Mammary epithelial cell (primary cell): Measurements from ENCODE around the gene BRD3OS.

Source experiments
- EZH2 ChIP-seq: IDR thresholded peaks from 2 replicates; pipeline ENCODE4 v1.6.1; 2012; ENCODE audit warnings: low read length, inconsistent platforms, borderline replicate concordance
- TF ChIP-seq, protein P1 (sequence below), 2 donors: IDR thresholded peaks in 1 of 2; conservative IDR thresholded peaks in 1 of 2; 2 replicates each; pipeline ENCODE4 v1.5.1; 2011 to 2012; ENCODE audit warnings: inconsistent platforms in 2 of 2, low read length in 2 of 2, mild to moderate bottlenecking in 2 of 2, control low read depth in 1 of 2, low read depth in 1 of 2; ENCODE audit not compliant: insufficient read depth in 1 of 2; ENCODE audit errors: extremely low read depth in 1 of 2

DNA sequence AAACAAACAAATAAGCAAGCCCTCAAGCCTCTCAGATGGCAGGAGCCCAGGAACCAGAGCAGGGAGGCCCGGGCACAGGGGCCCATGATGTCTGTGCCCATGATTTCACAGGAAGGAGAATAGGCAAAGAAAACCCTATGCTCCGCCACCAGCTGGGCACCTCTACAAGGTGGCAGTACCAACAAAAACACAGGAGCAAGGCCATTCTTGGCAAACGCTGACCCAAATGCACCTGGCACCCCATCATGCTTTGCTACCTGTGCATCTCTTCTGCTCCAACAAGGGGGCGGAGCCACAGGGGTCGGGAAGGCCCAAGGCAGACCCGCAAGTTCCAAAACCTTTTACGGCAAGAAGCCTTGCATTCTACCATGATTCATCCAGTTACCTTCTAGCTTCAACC, 39.4 kb downstream of the BRD3OS start:
- TF ChIP-seq EZH2: no peak
- TF ChIP-seq, protein P1, sequence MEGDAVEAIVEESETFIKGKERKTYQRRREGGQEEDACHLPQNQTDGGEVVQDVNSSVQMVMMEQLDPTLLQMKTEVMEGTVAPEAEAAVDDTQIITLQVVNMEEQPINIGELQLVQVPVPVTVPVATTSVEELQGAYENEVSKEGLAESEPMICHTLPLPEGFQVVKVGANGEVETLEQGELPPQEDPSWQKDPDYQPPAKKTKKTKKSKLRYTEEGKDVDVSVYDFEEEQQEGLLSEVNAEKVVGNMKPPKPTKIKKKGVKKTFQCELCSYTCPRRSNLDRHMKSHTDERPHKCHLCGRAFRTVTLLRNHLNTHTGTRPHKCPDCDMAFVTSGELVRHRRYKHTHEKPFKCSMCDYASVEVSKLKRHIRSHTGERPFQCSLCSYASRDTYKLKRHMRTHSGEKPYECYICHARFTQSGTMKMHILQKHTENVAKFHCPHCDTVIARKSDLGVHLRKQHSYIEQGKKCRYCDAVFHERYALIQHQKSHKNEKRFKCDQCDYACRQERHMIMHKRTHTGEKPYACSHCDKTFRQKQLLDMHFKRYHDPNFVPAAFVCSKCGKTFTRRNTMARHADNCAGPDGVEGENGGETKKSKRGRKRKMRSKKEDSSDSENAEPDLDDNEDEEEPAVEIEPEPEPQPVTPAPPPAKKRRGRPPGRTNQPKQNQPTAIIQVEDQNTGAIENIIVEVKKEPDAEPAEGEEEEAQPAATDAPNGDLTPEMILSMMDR (conservative IDR thresholded peaks at IDR 0.05 in 1 of 2, IDR thresholded peaks at IDR 0.05 in 1 of 2; ENCODE audit: extremely low read depth in 1 of 2, insufficient read depth in 1 of 2, low read depth in 1 of 2, low read length in 2 of 2): no peak
